OCI-LY7 (cell line): ENCODE data around the gene HCFC1R1. TPM values are rescaled to one million over a fixed set of nuclear protein-coding genes. Genes with fewer than 3 reads are reported as not detected.
A peak's percentile ranks its signal among the peaks of the same experiment; 100 is the strongest.

Experiments used
- Bru-seq: library from RNA; stranded (reverse); fragments of 400-500 nt; gene quantifications from one replicate; lab custom pipeline; 2021; lab: Mats Ljungman, UMichigan
- BruChase-seq, 2 experiments: library from RNA; stranded (reverse); fragments of 400-500 nt; gene quantifications; one replicate each; lab custom pipeline; 2021; lab: Mats Ljungman, UMichigan
- BruUV-seq: library from RNA; stranded (reverse); fragments of 400-500 nt; replicated peaks from 2 replicates; lab custom pipeline; 2021; lab: Mats Ljungman, UMichigan
- CTCF ChIA-PET: fragments of 300-600 bp; sonication (Branson Sonifier 250); formaldehyde crosslinking; loops from one replicate; lab custom pipeline; 2022; ENCODE audit warnings: antibody characterized with exemption; ENCODE audit not compliant: unreplicated experiment; lab: Charles Lee
- POLR2A ChIA-PET: fragments of 300-600 bp; sonication (Branson Sonifier 250); formaldehyde crosslinking; loops from one replicate; lab custom pipeline; 2022; ENCODE audit warnings: antibody characterized with exemption; lab: Charles Lee
- DNase-seq: peaks from one replicate; pipeline ENCODE4 v3.0.0-alpha.2; 2015; ENCODE audit warnings: low spot score
- H2AFZ ChIP-seq: fragments of 200-600 bp; sonication (generic), shearing (Covaris generic); 2 replicates; pipeline ENCODE4 v1.6.1; 2014; ENCODE audit warnings: mild to moderate bottlenecking, antibody characterized with exemption, low read length, moderate library complexity
- H3K27ac ChIP-seq: fragments of 200-600 bp; sonication (generic); 2 replicates; pipeline ENCODE4 v1.5.1; 2014; ENCODE audit warnings: mixed run types, low read depth, mild to moderate bottlenecking, moderate library complexity, low read length, inconsistent platforms; ENCODE audit not compliant: poor library complexity, severe bottlenecking
- H3K36me3 ChIP-seq: fragments of 200-600 bp; sonication (generic); 2 replicates; pipeline ENCODE4 v1.6.1; 2014; ENCODE audit warnings: mild to moderate bottlenecking, antibody characterized with exemption, low read length, moderate library complexity, mixed read lengths; ENCODE audit not compliant: insufficient read depth
- H3K4me1 ChIP-seq: fragments of 200-600 bp; sonication (generic); 2 replicates; pipeline ENCODE4 v1.5.1; 2014; ENCODE audit warnings: mild to moderate bottlenecking, low read length; ENCODE audit not compliant: insufficient read depth, poor library complexity, severe bottlenecking
- H3K4me2 ChIP-seq: fragments of 200-600 bp; sonication (generic); 2 replicates; pipeline ENCODE4 v1.6.1; 2014; ENCODE audit warnings: mild to moderate bottlenecking, low read length
- H3K4me3 ChIP-seq: fragments of 200-600 bp; sonication (generic); 2 replicates; pipeline ENCODE4 v1.5.1; 2014; ENCODE audit warnings: mild to moderate bottlenecking, low read depth, low read length; ENCODE audit not compliant: poor library complexity, severe bottlenecking
- H3K79me2 ChIP-seq: fragments of 200-600 bp; sonication (generic); 2 replicates; pipeline ENCODE4 v1.6.1; 2016; ENCODE audit warnings: low read depth, mild to moderate bottlenecking, low read length, moderate library complexity, mixed read lengths; ENCODE audit not compliant: insufficient read depth
- H3K9me2 ChIP-seq: fragments of 200-600 bp; sonication (generic); 2 replicates; pipeline ENCODE4 v1.6.1; 2016; ENCODE audit warnings: mild to moderate bottlenecking, low read length, mixed read lengths; ENCODE audit not compliant: insufficient read depth
- H3K9me3 ChIP-seq: fragments of 200-600 bp; sonication (generic); 2 replicates; pipeline ENCODE4 v1.6.1; 2014; ENCODE audit warnings: mild to moderate bottlenecking, mixed run types, low read length, mixed read lengths
- H4K20me1 ChIP-seq: fragments of 200-600 bp; sonication (generic); 2 replicates; pipeline ENCODE4 v1.6.1; 2014; ENCODE audit warnings: mild to moderate bottlenecking, antibody characterized with exemption, low read length, moderate library complexity, mixed read lengths; ENCODE audit not compliant: insufficient read depth
- CTCF ChIP-seq: fragments of 200-600 bp; sonication (generic); conservative IDR thresholded peaks from 2 replicates; pipeline ENCODE4 v1.5.1; 2014; ENCODE audit warnings: mild to moderate bottlenecking, antibody characterized with exemption, low read length, moderate library complexity, mixed read lengths
- EZH2phosphoT487 ChIP-seq: fragments of 200-600 bp; sonication (generic); IDR thresholded peaks from 2 replicates; pipeline ENCODE4 v1.6.1; 2018; ENCODE audit warnings: low read depth, borderline replicate concordance, mild to moderate bottlenecking, mixed run types, antibody characterized with exemption, low read length, moderate library complexity, mixed read lengths
- intact Hi-C: fragments of 100-400 bp; cut with micrococcal nuclease; formaldehyde crosslinking; loops from one replicate; pipeline ENCODE4 v1.10.0; 2022; ENCODE audit not compliant: unreplicated experiment
- long read RNA-seq: library from polyadenylated mRNA; stranded (forward); transcript quantifications from one replicate; pipeline ENCODE4 v2.0.0, GENCODE V29; 2022
- total RNA-seq, 2 experiments: library from RNA; depleted of rRNA in 1 of 2; stranded (reverse); fragments of >200 nt in 1 of 2; shearing (Covaris generic) in 1 of 2; gene quantifications; 2 replicates each; pipeline ENCODE4 v1.2.3, GENCODE V29; 2014 to 2022

Gene HCFC1R1
- 17.1 and 29.1 TPM in 2 replicates for total RNA-seq (2014; rRNA removed; shearing (Covaris generic))
- 32.2 and 39.4 TPM in 2 replicates for total RNA-seq (2022)
- Bru-seq, nascent RNA, result percentile 62 among the genes with signal in this experiment
- percentile 79 among the genes with signal in this experiment for BruChase-seq, experiment 1, labeled RNA remaining after a 6-hour chase
- BruChase-seq, experiment 2, labeled RNA remaining after a 2-hour chase, result percentile 61 among the genes with signal in this experiment
- long read RNA-seq, transcript HCFC1R1-201 (4 exons, 965 nt), result major isoform, 9 of 23 reads
- long read RNA-seq, partial matches to known transcripts, result 0 of 23 reads
- long read RNA-seq, other reads (novel, unspliced or antisense), result 4 of 23 reads

DNA sequence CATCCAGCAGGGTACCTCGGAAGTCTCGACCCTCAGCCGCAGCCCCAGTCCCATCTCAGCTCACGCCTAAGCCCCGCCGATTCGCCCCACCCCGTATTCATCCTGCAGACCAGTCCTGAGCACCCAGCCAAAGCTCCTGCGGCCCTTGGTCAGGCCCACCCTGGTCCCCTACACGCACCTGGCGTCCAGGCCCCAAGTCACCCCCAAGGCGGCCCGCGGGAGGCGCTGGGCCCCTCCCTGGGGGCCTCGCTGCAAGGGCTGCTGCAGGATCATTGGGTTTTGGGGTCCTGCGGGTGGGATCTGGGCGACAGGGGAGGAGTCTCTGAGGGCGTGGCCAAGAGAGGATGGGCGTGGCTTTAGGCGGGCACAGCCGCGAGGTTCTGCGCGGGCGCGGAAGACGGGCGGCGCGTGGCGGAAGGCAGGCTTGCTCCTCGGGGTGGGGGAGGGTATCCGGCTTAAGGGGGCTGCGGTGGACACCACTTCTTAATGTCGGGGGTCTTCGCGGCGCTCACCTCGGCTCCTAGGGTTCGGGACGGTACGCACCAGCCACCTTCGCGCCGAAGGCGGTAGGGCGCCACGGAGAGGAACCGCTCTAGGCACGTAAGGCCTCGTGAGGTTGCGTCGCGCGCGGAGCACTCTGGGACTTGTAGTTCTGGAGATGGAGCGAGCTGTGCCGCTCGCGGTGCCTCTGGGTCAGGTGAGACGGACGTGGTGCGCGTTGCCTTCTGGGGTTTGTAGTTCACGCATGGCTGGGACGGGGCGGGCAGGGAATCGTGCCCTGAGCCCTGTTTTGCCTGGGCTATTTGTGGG lies at the start of gene HCFC1R1, which contains the start of gene THOC6:
Gene HCFC1R1, minus strand, starts transcription at position 274 of the 810 bp plus-strand sequence. Its CDS starts 1 bp downstream, at position 273.
Gene THOC6, plus strand, starts transcription at position 367 of the 810 bp plus-strand sequence. Its CDS starts 292 bp downstream, at position 659.
- Histone ChIP-seq H4K20me1 (no peaks in the 10 kb centered on the region; the same call in 1 of the 2 replicates), H3K9me2 (no peaks in the 10 kb centered on the region), H3K9me3 (no peaks in the 10 kb centered on the region), H3K36me3 (peaks cover 16% of the 10 kb centered on the region), H3K4me2 (peak within 1 kb of the TSS; percentile 92), H2AFZ (peak within 1 kb of the TSS; percentile 61), H3K79me2 (no peaks in the 10 kb centered on the region), H3K27ac (peak within 1 kb of the TSS; percentile 67), H3K4me3 (peak within 1 kb of the TSS; percentile 72), H3K4me1 (peaks cover 43% of the 10 kb centered on the region)
- BruUV-seq, result TSS peak; percentile 93
- POLR2A ChIA-PET, result interaction anchor here (0.6 to 1.2 kb wide), 2 partner anchors 12 to 111 kb away, joined by 3 to 4 read pairs; partner anchors contain the start of gene ZNF213
- intact Hi-C loops, result no loop called here
- CTCF ChIA-PET, result interaction anchor here (1.0 kb wide), 1 partner anchor 20 kb away, joined by 4 read pairs; no protein-coding TSS in a partner anchor
- TF ChIP-seq EZH2phosphoT487 (no peak), CTCF (no peak)
- DNase-seq, result peak; percentile 99

- Histone ChIP-seq H3K27ac (no peak overlapping the region), H3K36me3 (no peaks in the 10 kb centered on the region; the same call in 1 of the 2 replicates), H3K4me2 (no peak overlapping the region), H2AFZ (no peak overlapping the region), H3K9me3 (0 out of 2 replicates have a peak, but pooled peaks cover 6% of the 10 kb centered on the region), H4K20me1 (no peaks in the 10 kb centered on the region), H3K4me3 (no peak overlapping the region), H3K79me2 (no peaks in the 10 kb centered on the region), H3K9me2 (no peaks in the 10 kb centered on the region), H3K4me1 (peaks cover 22% of the 10 kb centered on the region)
- no peak for TF ChIP-seq EZH2phosphoT487
- TF ChIP-seq CTCF, result no peak
- intact Hi-C loops, result no loop called here
- POLR2A ChIA-PET, result no interaction called here
- DNase-seq, result no peak
- CTCF ChIA-PET, result no interaction called here
- BruUV-seq, result no TSS peak
Measured at GRCh38 chr16:3073448-3073847, 49.7 kb upstream of the HCFC1R1 start.
